Measurements from ENCODE around the gene MYPN.

MYPN gene

DNA sequence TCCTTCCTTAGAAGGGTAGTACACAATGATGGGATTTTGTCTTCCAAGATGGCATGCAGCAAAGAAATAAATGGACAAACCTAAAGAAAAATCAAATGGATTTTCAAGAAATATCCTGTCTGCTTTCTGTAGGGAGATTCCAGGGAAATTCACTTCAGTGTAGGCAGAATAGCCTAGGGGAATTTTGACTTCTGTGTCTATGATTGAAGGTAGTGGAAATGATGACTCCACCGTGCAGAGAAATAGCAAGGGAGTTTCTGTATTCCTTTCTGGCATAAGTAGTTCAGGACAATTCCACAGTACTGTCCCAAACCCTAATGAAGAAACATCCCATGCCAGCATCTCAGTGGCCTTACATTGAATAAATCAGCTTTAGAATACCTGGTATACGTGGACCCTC is 113.1 kb downstream of the MYPN start:
- TF ChIP-seq, protein P1, sequence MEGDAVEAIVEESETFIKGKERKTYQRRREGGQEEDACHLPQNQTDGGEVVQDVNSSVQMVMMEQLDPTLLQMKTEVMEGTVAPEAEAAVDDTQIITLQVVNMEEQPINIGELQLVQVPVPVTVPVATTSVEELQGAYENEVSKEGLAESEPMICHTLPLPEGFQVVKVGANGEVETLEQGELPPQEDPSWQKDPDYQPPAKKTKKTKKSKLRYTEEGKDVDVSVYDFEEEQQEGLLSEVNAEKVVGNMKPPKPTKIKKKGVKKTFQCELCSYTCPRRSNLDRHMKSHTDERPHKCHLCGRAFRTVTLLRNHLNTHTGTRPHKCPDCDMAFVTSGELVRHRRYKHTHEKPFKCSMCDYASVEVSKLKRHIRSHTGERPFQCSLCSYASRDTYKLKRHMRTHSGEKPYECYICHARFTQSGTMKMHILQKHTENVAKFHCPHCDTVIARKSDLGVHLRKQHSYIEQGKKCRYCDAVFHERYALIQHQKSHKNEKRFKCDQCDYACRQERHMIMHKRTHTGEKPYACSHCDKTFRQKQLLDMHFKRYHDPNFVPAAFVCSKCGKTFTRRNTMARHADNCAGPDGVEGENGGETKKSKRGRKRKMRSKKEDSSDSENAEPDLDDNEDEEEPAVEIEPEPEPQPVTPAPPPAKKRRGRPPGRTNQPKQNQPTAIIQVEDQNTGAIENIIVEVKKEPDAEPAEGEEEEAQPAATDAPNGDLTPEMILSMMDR (IDR thresholded peaks at IDR 0.05), result no peak

DNA sequence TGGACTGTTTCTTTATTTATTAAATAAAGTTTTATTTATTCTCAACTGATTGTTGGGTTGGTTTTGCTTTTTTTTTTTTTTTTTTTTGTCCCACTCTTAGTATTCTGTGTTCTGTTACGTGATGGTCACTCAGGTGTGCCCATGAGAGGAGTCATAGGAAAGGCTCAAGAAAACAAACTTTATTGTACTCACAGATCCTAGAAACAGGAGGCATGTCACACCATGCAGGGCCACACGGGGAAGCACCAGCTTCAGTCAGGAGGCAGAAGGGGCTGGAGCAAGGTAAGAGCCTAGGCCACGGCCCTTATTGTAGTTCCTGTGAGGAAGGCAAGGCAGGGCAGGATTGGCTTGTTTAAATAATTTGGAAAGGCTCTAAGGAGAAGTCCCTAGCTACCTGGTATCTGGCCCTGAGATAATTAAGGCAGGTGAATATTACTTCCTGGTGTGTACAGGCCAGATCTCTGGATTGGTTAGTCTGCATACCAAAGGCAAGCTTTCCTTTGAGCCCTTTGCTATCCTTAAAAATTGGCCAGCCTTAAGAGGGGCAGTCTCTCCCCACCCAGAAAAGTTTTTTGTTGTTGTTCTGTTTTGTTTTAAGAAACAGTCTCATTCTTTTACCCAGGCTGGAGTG is 114.4 kb downstream of the MYPN start:
- TF ChIP-seq, protein P1 (IDR thresholded peaks at IDR 0.05), result no peak

DNA sequence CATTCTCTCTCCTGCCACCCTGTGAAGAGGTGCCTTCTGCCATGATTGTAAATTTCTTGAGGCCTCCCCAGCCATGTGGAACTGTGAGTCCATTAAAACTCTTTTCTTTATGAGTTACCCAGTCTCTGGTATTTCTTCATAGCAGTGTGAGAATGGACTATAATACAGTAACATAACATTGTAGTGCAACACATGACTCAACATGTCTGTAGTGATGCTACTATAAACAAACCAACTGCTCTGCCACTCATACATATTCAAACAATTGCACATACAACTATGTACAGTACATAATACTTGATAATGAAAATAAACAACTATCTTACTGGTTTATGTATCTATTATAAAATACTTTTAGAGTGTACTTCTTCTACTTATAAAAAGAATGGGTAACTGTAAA is 115.5 kb downstream of the MYPN start:
- TF ChIP-seq, protein P1 (IDR thresholded peaks at IDR 0.05), result no peak

DNA sequence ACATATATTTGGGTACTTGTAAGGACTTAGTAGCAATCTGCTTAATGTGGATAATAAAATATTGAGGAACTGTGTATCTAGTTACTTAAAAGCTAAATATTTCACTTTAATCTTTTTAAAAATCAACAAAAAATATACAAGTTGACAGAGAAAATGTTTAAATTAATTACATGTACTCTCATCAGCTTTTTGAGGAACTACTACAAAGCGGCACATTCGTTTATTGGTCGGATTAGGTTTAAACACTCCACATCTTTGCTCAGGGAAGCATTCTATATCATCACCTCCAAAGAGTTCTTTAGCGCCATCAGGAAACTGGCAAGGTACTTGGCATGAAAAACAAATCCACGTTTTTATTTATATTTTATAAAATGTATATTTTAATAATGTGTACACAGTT is 121.0 kb downstream of the MYPN start:
- TF ChIP-seq, protein P1 (IDR thresholded peaks at IDR 0.05), result no peak

DNA sequence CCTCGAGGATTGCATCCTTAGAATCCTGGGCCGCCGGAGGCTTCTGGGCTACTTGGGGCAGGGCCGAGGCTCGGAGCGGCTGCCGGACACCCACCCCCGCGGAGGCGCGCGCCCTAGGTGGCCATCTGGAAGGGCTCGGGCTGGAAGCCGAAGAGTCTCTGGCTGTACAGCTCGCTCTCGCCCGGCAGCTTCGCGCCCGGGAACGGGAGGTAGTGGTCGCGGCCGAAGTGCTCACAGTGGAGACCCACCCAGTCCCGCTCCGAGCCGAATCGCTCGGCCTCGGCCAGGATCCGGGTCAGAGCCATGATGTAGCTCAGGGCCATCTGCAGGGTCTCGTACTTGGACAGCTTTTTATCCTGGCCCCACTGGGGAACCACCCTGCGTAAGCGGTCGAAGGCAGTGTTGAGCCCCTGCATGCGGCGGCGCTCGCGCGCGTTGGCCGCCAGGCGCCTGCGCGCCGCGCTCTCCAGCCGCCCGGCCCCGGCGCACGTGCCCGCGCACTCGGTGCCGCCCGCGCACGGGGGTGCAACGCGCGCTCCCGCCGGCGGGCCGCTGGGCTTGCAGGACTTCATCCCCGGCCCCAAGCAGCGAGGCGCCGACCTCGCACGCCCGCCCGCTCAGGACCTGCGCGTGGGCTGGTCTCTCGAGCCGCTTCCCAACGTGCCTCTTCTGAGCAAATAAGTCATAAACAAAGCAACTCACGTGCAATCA is 122.0 kb downstream of the MYPN start:
- TF ChIP-seq, protein P1 (IDR thresholded peaks at IDR 0.05), result peak; percentile 24; the same call in 1 of the 2 replicates

DNA sequence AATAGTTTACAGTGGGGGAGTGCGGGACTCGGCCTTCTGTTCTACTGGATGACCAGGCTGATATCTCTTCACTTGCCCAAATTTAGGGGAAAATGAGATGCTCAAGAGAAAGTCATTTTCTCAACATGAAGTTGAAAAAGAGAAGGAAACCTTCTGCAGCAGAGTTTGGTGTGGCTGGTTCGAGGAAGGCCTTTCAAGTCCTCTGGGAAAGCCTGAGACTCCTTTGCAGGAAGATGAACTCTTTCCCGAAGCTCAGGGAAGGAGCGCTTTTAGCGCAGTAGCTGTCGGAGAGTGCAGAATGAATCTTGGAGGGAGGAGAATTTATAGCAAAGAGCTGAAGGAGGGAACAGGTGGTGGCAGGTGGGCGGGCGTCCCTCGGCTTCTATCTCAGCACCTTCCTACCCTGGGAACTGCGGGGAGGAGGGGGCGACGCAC is 122.5 kb downstream of the MYPN start, which contains the start of gene ATOH7:
Gene ATOH7, minus strand, starts transcription at position 297 of the 435 bp plus-strand sequence. CDS start 436 bp downstream, outside the sequence.
- TF ChIP-seq, protein P1 (IDR thresholded peaks at IDR 0.05), result no peak

DNA sequence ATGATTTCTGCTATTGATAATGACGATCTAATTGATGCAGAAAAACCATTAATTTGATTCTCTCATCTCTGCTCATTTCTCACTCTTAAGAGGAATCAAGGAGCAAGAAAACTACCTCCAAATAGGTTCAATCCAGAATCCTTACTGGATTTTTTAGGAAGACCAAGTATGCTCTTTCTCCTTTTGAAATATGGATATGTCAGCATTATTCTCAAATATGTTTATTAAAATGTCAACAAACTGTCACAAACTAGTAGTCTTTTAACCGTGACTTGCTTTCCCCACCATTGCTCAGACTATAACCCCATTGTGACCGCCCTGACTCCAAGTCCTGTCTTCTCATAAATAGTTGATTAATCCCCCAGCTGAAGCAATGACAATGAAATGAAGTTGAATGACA is 123.8 kb downstream of the MYPN start:
- TF ChIP-seq, protein P1 (IDR thresholded peaks at IDR 0.05), result no peak
